ENCODE results near the gene XKR8. TPM values are rescaled to one million over a fixed set of nuclear protein-coding genes. Genes with fewer than 3 reads are reported as not detected.
"Not testable (repeated sequence)": the region's sequence is repeated elsewhere in the genome, so short reads cannot be mapped to it uniquely, and the experiment has no call there.

Gene XKR8
- total and polyA plus RNA-seq, 5 experiments from 2014 or later, result 7.2 to 14.4 (median 8.8) TPM

DNA sequence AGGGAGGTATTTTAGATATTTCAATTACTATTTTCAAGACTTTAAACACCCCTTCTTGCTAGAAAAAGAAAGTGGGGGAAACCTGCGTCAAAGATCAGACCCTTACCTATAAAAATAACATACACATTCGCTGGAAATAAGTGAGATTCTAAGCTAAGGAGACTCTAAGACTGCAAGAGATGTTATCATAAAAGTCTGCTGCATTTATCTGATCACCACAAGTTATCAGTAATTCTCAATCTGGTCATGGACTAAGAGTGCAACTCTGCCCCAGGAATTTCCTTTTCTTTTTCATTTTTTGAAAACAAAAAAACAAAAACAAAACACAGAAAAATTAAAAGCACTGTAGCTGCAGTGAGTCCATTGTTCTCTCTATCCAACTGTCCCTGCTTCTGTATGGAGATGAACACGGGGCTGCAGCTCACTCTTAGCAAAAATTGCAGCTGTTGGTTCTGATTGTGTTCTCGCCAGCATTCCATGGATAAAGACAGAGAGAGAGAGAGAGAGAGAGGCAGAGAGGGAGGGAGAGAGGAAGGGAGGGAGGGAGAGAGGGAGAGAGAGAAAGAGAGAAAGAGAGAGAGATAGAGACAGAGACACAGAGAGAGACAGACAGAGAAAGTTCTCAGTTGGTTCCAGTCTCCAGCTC is 14.1 kb downstream of the XKR8 start:
- Mint-ChIP-seq H3K4me3 (no peak overlapping the region), H3K27ac (peak overlapping the region in 3 of 10 donors; percentile 12 to 79 (median 74)), H3K27me3 (no peaks in the 10 kb centered on the region), H3K9me3 (no peaks in the 10 kb centered on the region), H3K36me3 (peaks cover 0 to 43% (median 2%) of the 10 kb centered on the region in 3 donors), H3K4me1 (peaks cover 0 to 7% (median 4%) of the 10 kb centered on the region in 4 donors)
- POLR2A ChIA-PET, result interaction anchor here (0.6 kb wide), 1 partner anchor 10 kb away, joined by 8 read pairs; no protein-coding TSS in a partner anchor
- no peak for ATAC-seq
- no peak for DNase-seq

DNA sequence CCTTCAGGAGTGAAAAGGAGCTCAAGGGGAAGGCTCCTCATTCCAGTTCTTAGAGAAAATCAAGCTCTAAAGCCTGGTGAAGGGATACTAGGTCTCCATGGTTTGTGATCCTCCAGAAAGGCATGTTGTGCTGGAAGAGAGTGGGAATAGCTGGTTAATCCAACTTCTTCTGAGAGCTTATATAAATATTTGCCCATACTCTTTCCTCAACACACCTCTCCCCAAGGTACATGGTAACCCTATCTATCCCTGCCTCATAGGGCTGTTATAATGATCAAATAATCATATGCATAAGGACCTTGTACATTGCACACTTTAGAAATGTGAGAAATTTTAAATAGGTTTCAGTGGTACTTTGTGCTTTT is 14.6 kb downstream of the XKR8 start:
- POLR2A ChIA-PET, result no interaction called here
- H3K9me3 Mint-ChIP-seq, result no peaks in the 10 kb centered on the region

DNA sequence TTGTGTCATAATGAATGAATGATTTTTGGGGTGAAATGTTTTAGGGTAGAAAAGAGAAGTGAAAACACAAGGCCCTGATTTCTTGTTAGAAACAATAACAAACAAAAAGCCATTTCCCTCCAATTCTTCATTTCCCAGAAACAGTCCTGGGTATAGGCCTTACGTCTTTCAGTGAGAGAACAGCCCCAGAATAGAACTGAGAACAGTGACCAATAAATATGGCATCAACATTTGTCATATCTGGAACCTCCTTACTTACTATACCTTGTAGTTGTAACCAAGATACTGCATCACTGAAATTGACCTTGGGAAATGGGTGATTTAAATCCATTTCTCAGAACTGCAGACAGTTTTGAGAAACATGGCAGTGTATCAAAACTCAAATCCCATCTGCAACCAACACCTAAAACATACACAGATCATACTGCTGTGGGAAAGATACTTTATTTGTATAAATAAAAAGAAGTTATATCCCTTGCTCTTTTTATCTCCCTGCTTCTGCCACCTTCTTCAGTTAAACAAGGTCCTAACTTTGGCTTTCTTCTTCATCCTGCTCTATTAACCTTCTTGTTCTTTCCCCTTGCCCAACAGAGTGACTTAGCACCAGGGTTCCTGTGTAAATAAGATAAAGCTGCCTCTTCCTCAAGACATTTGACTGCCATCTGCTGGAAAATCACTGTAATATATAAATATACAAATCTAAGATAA is 19.5 kb downstream of the XKR8 start:
- DNase-seq (peak in 3 of 10 donors; percentile 45 to 63 (median 59)), ATAC-seq (peak; percentile 70 to 77)
- POLR2A ChIA-PET, result interaction anchor here (0.6 to 2.9 kb wide), 4 partner anchors 20 to 124 kb away, joined by 4 to 13 read pairs (median 5); partner anchors contain the start of gene XKR8
- no peak overlapping the region for H3K4me3 Mint-ChIP-seq
- no peaks in the 10 kb centered on the region for H3K4me1 Mint-ChIP-seq
- no peaks in the 10 kb centered on the region for H3K27me3 Mint-ChIP-seq
- no peaks in the 10 kb centered on the region for H3K9me3 Mint-ChIP-seq
- peaks cover 0 to 25% (median 0%) of the 10 kb centered on the region in 3 donors for H3K36me3 Mint-ChIP-seq
- H3K27ac Mint-ChIP-seq, result no peak overlapping the region

More for the DNA sequence above, 14.6 kb downstream of the XKR8 start:
- Mint-ChIP-seq H3K27ac (no peak overlapping the region), H3K4me3 (no peak overlapping the region), H3K27me3 (no peaks in the 10 kb centered on the region), H3K4me1 (peaks cover 0 to 6% (median 2%) of the 10 kb centered on the region in 4 donors), H3K36me3 (peaks cover 0 to 41% (median 2%) of the 10 kb centered on the region in 3 donors)
- DNase-seq, result no peak
- no peak for ATAC-seq

- ATAC-seq (no peak), DNase-seq (no peak)
- H3K4me1 Mint-ChIP-seq, result no peaks in the 10 kb centered on the region
- peaks cover 0 to 24% (median 0%) of the 10 kb centered on the region in 3 donors for H3K36me3 Mint-ChIP-seq
- H3K27ac Mint-ChIP-seq, result no peak overlapping the region
- POLR2A ChIA-PET, result interaction anchor here (1.1 to 2.9 kb wide), 3 partner anchors 20 to 122 kb away, joined by 4 to 13 read pairs (median 5); partner anchors contain the start of gene XKR8
- no peak overlapping the region for H3K4me3 Mint-ChIP-seq
- H3K27me3 Mint-ChIP-seq, result no peaks in the 10 kb centered on the region
- no peaks in the 10 kb centered on the region for H3K9me3 Mint-ChIP-seq
Observed at GRCh38 chr1:27979859-27980201, 20.1 kb downstream of the XKR8 start.

DNA sequence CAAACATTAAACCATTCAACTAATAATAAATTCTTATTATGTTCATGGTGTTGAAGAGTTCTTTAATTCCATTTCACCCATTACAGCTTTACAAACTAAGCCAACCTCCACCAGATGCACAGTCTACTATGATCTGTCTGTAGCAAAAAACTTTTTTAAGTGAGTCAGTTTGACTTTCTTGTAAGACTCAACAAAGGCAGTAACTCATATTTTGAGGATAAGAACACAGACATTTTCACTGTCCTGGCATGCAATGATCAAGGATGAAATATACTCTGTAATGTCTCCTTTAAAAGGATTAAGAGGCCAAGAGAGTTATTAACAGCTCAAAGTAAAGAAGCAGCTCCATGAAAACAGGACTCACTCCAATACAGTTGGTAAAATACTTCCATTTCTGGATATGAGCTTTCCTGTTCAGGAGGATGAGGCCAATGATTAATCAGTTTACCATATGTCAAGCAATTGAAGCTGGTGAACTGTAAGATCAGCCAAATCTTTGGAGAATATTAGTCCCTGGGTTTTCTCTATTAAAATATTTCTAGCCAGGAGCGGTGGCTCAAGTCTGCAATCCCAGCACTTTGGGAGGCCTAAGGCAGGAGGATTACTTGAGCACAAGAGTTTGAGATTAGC is 20.6 kb downstream of the XKR8 start:
- H3K27me3 Mint-ChIP-seq, result no peaks in the 10 kb centered on the region
- H3K36me3 Mint-ChIP-seq, result peaks cover 0 to 29% (median 0%) of the 10 kb centered on the region in 3 donors
- POLR2A ChIA-PET, result interaction anchor here (1.1 to 2.9 kb wide), 3 partner anchors 21 to 123 kb away, joined by 4 to 13 read pairs (median 5); partner anchors contain the start of gene XKR8
- H3K27ac Mint-ChIP-seq, result peak overlapping the region in 3 of 10 donors; percentile 33 to 86 (median 75)
- DNase-seq (no peak), ATAC-seq (no peak)
- H3K4me1 Mint-ChIP-seq, result no peaks in the 10 kb centered on the region
- no peak overlapping the region for H3K4me3 Mint-ChIP-seq
- no peaks in the 10 kb centered on the region for H3K9me3 Mint-ChIP-seq

DNA sequence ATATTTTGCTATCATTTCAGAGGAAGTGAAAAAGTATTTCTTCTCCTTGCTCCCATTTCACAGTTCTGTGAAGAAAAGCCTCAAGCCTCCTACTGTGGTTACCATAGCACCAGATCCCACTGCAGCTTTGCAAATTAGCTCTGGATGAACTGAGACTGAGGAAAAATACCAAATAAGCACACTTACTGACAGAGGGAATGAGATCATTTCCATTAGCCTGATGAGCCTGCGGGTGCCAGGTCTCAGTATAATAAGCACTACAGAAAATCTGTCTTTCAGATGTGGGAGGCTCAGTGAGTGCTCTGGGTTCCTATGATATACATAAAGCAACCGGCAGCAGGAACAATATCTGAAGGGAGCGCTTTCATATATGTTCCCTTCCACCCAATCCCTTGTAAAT is 21.4 kb downstream of the XKR8 start:
- Mint-ChIP-seq H3K9me3 (no peaks in the 10 kb centered on the region), H3K27me3 (no peaks in the 10 kb centered on the region), H3K36me3 (peaks cover 0 to 32% (median 0%) of the 10 kb centered on the region in 3 donors), H3K4me1 (no peaks in the 10 kb centered on the region), H3K4me3 (no peak overlapping the region), H3K27ac (peak overlapping the region in 3 of 10 donors; percentile 34 to 75 (median 60))
- DNase-seq, result no peak
- POLR2A ChIA-PET, result interaction anchor here (2.9 kb wide), 1 partner anchor 123 kb away, joined by 13 read pairs; no protein-coding TSS in a partner anchor
- ATAC-seq, result no peak

DNA sequence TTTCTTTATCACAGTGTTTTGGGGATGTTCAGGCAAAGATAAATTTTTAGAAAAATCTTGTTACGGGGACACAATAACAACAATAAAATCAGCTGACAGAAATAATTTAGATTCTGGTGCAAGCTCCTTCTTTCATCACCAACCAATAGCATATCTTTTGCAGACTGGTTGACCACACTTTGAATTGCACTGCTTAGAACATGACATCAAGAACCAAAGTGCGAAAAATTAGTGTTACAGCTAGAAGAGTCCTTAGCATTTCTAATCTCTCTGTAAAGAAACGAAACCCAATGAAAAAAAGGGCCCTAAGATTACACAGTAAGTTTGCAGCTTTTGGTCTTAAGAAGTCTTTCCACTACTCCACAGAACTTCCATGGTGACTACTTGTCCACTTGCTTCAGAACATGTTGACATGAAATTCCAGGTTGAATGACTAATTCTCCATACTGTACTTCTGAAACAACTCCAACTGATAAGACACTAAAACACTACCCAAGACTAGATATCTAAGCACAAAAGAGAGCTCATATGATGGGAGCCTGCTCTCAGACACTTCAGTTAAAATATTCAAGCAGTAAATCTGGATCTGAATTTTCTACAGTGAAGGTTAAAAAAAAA is 31.3 kb downstream of the XKR8 start:
- Mint-ChIP-seq H3K9me3 (no peaks in the 10 kb centered on the region), H3K36me3 (peaks cover 0 to 67% (median 25%) of the 10 kb centered on the region in 3 donors), H3K27me3 (no peaks in the 10 kb centered on the region), H3K4me1 (peaks cover 8 to 35% (median 22%) of the 10 kb centered on the region in 4 donors), H3K27ac (peak overlapping the region in 5 of 10 donors; percentile 37 to 90 (median 86)), H3K4me3 (peak overlapping the region in 1 of 10 donors; percentile 8)
- ATAC-seq, result no peak
- POLR2A ChIA-PET, result interaction anchor here (0.6 kb wide), 1 partner anchor 167 kb away, joined by 3 read pairs; no protein-coding TSS in a partner anchor
- no peak for DNase-seq

GRCh38 chr1:27992276-27992675 is 32.5 kb downstream of the XKR8 start:
- H3K4me3 Mint-ChIP-seq, result peak overlapping the region in 8 of 10 donors; percentile 5 to 55 (median 36)
- DNase-seq (peak; percentile 17 to 65 (median 49)), ATAC-seq (peak; percentile 99 to 100)
- POLR2A ChIA-PET, result interaction anchor here (0.5 to 1.8 kb wide), 9 partner anchors 32 to 589 kb away, joined by 3 to 9 read pairs (median 3); partner anchors contain the start of genes EYA3 and FAM76A
- H3K36me3 Mint-ChIP-seq, result peaks cover 0 to 74% (median 27%) of the 10 kb centered on the region in 3 donors
- H3K9me3 Mint-ChIP-seq, result no peaks in the 10 kb centered on the region
- H3K27ac Mint-ChIP-seq, result peak overlapping the region; percentile 83 to 94 (median 92)
- no peaks in the 10 kb centered on the region for H3K27me3 Mint-ChIP-seq
- peaks cover 8 to 31% (median 24%) of the 10 kb centered on the region in 4 donors for H3K4me1 Mint-ChIP-seq

DNA sequence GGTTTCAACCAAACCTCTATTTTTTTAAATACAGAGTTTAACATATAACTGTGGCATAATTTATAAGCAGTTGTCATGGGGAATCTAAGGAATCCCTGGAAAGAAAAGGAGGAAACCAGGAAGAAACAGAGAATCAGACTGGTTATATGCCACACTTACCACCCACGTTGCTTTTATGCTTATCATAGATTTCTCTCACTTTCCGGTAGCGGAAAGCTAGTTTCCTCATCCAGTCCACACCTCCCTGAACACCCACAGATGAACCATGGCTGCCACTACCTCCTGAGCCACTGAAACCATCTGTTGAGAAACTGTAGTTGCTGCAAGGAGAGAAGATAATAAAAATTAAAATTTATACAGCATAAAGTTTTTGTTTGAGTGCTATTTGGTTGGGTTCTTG is 33.5 kb downstream of the XKR8 start:
- POLR2A ChIA-PET, result interaction anchor here (0.5 to 1.8 kb wide), 6 partner anchors 53 to 588 kb away, joined by 3 to 9 read pairs (median 4); partner anchors contain the start of genes EYA3 and FAM76A
- Mint-ChIP-seq H3K4me3 (peak overlapping the region in 2 of 10 donors; percentile 46 to 75), H3K27ac (peak overlapping the region; percentile 83 to 94 (median 92)), H3K4me1 (peaks cover 8 to 31% (median 24%) of the 10 kb centered on the region in 4 donors), H3K27me3 (no peaks in the 10 kb centered on the region), H3K9me3 (no peaks in the 10 kb centered on the region), H3K36me3 (peaks cover 2 to 74% (median 24%) of the 10 kb centered on the region in 3 donors)
- no peak for ATAC-seq
- DNase-seq, result no peak

DNA sequence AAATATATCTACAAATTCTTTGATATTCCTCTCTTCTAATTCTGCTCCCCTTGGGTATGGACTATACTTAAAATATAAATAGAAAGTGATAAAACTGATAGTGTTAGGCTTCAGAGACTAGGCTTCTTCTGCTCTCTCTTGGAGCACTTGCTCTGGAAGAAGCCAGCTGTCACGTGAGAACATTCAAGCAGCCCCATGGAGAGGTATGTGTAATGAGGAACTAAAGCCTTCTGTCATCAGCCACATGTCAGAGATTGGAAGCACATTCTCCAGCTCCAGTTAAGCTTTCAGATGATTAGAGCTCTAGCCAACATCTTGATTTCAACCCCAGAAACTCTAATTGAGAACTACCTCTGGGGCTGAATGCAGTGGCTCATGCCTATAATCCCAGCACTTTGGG is 34.3 kb downstream of the XKR8 start:
- Mint-ChIP-seq H3K36me3 (peaks cover 4 to 73% (median 24%) of the 10 kb centered on the region in 3 donors), H3K9me3 (no peaks in the 10 kb centered on the region), H3K27ac (peak overlapping the region in 6 of 10 donors; percentile 14 to 90 (median 48)), H3K4me3 (no peak overlapping the region), H3K4me1 (peaks cover 8 to 31% (median 24%) of the 10 kb centered on the region in 4 donors), H3K27me3 (no peaks in the 10 kb centered on the region)
- ATAC-seq (no peak), DNase-seq (no peak)
- POLR2A ChIA-PET, result no interaction called here

DNA sequence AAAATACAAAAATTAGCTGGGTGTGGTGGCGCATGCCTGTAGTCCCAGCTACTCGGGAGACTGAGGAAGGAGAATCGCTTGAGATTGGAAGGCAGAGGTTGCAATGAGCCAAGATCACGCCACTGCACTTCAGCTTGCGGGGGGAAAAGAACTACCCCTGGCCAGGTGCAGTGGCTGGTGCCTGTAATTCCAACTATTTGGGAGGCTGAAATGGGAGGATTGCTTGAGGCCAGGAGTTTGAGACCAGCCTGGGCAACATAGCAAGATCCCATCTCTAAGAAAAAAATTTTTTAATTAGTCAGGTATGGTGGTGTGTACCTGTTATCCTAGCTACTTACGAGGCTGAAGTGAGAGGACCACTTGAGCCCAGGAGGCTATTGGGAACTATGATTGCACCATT is 34.8 kb downstream of the XKR8 start:
- H3K27ac Mint-ChIP-seq, result peak overlapping the region in 3 of 10 donors; percentile 14 to 90 (median 80)
- H3K9me3 Mint-ChIP-seq, H3K27me3 Mint-ChIP-seq, DNase-seq, ATAC-seq, POLR2A ChIA-PET, H3K4me3 Mint-ChIP-seq: not testable (repeated sequence)
- H3K4me1 Mint-ChIP-seq, result peaks cover 8 to 31% (median 24%) of the 10 kb centered on the region in 4 donors
- peaks cover 4 to 73% (median 27%) of the 10 kb centered on the region in 3 donors for H3K36me3 Mint-ChIP-seq

DNA sequence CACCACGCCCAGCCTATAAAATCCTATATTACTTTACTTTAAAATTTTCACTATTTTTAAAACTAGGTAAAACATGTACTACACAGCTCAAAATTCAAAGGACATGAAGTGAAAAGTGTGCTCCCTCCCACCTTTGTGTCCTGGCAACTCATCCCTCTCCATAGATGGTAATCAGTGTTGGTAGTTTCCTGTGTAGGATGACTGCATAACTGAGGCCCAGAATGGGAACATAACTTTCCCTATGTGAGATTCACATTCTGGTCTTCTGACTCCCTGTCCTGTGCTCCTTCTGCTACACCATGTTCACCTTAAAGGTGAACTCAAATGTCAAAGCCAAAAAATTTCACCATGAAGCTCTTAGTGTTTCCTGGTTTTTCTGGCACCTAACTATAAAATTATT is 39.3 kb downstream of the XKR8 start:
- POLR2A ChIA-PET, result no interaction called here
- Mint-ChIP-seq H3K4me1 (peaks cover 0 to 4% (median 0%) of the 10 kb centered on the region in 4 donors), H3K27ac (peak overlapping the region in 1 of 10 donors; percentile 76), H3K4me3 (no peak overlapping the region), H3K9me3 (no peaks in the 10 kb centered on the region), H3K36me3 (peaks cover 9 to 70% (median 19%) of the 10 kb centered on the region in 3 donors), H3K27me3 (no peaks in the 10 kb centered on the region)
- ATAC-seq, result no peak
- no peak for DNase-seq

Data from naive thymus-derived CD8-positive, alpha-beta T cell (primary cell).